Mesothelial cell of epicardium (in vitro differentiated cells): ENCODE measurements around the gene DNM3. TPM values are rescaled to one million over a fixed set of nuclear protein-coding genes. Genes with fewer than 3 reads are reported as not detected.

Experiments used
- DNase-seq, 2 experiments: peaks; one replicate each; pipeline ENCODE4 v3.0.0; 2021; ENCODE audit warnings: low spot score in 2 of 2; ENCODE audit not compliant: unreplicated experiment in 2 of 2
- H3K27ac Mint-ChIP-seq: 2 replicates; pipeline ENCODE4 v1.8.0; 2021; ENCODE audit warnings: mixed read lengths
- H3K27me3 Mint-ChIP-seq: 2 replicates; pipeline ENCODE4 v1.8.0; 2021; ENCODE audit warnings: low read depth, mixed read lengths
- H3K36me3 Mint-ChIP-seq: 2 replicates; pipeline ENCODE4 v1.8.0; 2021; ENCODE audit warnings: mixed read lengths
- H3K4me1 Mint-ChIP-seq: 2 replicates; pipeline ENCODE4 v1.8.0; 2021; ENCODE audit warnings: mixed read lengths
- H3K4me3 Mint-ChIP-seq: 2 replicates; pipeline ENCODE4 v1.8.0; 2021; ENCODE audit warnings: mild to moderate bottlenecking, moderate library complexity, mixed read lengths
- H3K9me3 Mint-ChIP-seq: 2 replicates; pipeline ENCODE4 v1.8.0; 2021; ENCODE audit warnings: mixed read lengths
- CTCF ChIP-seq: fragments of 200-600 bp; sonication (generic); IDR thresholded peaks from one replicate; pipeline ENCODE4 v1.5.0; 2021; ENCODE audit warnings: antibody characterized with exemption; ENCODE audit not compliant: unreplicated experiment
- total RNA-seq: library from RNA; stranded (reverse); gene quantifications from 3 replicates; pipeline ENCODE4 v1.2.1, GENCODE V29; 2021

DNM3 gene
- total RNA-seq, 1 donor from 2014 or later = 5.0 TPM

- TF ChIP-seq CTCF = no peak
- H3K4me1 Mint-ChIP-seq = peaks cover 22% of the 10 kb centered on the region
- DNase-seq = no peak
- H3K9me3 Mint-ChIP-seq = no peaks in the 10 kb centered on the region
- no peak overlapping the region for H3K27ac Mint-ChIP-seq
- H3K36me3 Mint-ChIP-seq = no peaks in the 10 kb centered on the region
- H3K4me3 Mint-ChIP-seq = no peak overlapping the region
- H3K27me3 Mint-ChIP-seq = no peaks in the 10 kb centered on the region
Measured at GRCh38 chr1:171899838-171900237, 58.5 kb downstream of the DNM3 start.

GRCh38 chr1:171901245-171901644 lies 59.9 kb downstream of the DNM3 start:
- Mint-ChIP-seq H3K36me3 (no peaks in the 10 kb centered on the region), H3K27me3 (no peaks in the 10 kb centered on the region), H3K9me3 (no peaks in the 10 kb centered on the region), H3K4me3 (no peak overlapping the region), H3K4me1 (peaks cover 23% of the 10 kb centered on the region), H3K27ac (no peak overlapping the region)
- DNase-seq = no peak
- TF ChIP-seq CTCF = no peak

GRCh38 chr1:171902527-171902926 lies 61.2 kb downstream of the DNM3 start:
- no peak for DNase-seq
- H3K27ac Mint-ChIP-seq = no peak overlapping the region
- H3K36me3 Mint-ChIP-seq = no peaks in the 10 kb centered on the region
- no peaks in the 10 kb centered on the region for H3K9me3 Mint-ChIP-seq
- no peaks in the 10 kb centered on the region for H3K27me3 Mint-ChIP-seq
- TF ChIP-seq CTCF = no peak
- H3K4me3 Mint-ChIP-seq = no peak overlapping the region
- peaks cover 23% of the 10 kb centered on the region for H3K4me1 Mint-ChIP-seq

- no peak for DNase-seq
- H3K36me3 Mint-ChIP-seq = no peaks in the 10 kb centered on the region
- H3K27ac Mint-ChIP-seq = no peak overlapping the region
Measured at GRCh38 chr1:171904778-171905450, 63.6 kb downstream of the DNM3 start.

GRCh38 chr1:171909711-171910110 lies 68.4 kb downstream of the DNM3 start:
- Mint-ChIP-seq H3K9me3 (no peaks in the 10 kb centered on the region), H3K36me3 (no peaks in the 10 kb centered on the region), H3K27ac (no peak overlapping the region), H3K4me1 (peaks cover 5% of the 10 kb centered on the region), H3K27me3 (no peaks in the 10 kb centered on the region), H3K4me3 (no peak overlapping the region)
- no peak for DNase-seq
- TF ChIP-seq CTCF = no peak

More at GRCh38 chr1:171904778-171905450, 63.6 kb downstream of the DNM3 start:
- TF ChIP-seq CTCF = no peak
- Mint-ChIP-seq H3K4me1 (peaks cover 9% of the 10 kb centered on the region), H3K27me3 (no peaks in the 10 kb centered on the region), H3K9me3 (no peaks in the 10 kb centered on the region), H3K4me3 (no peak overlapping the region)
